Neutrophil (primary cell): Measurements from ENCODE around the gene ACAD8.

Experiments
- H3K27ac ChIP-seq: fragments of 200-600 bp; sonication (generic); 2 replicates; pipeline ENCODE4 v1.5.1; 2016; ENCODE audit warnings: mild to moderate bottlenecking, moderate library complexity
- H3K27me3 ChIP-seq: fragments of 200-600 bp; sonication (generic); 2 replicates; pipeline ENCODE4 v1.6.0; 2016; ENCODE audit warnings: mild to moderate bottlenecking
- H3K36me3 ChIP-seq: fragments of 200-600 bp; sonication (generic); 2 replicates; pipeline ENCODE4 v1.5.1; 2017
- H3K4me1 ChIP-seq, 2 experiments: fragments of 200-600 bp in 1 of 2; sonication (generic) in 1 of 2; 1 replicate in 1 of 2; 2 replicates in 1 of 2; pipeline versions ENCODE4 v1.5.1 to v1.6.1; 2013 to 2016; ENCODE audit warnings: low read depth in 1 of 2, low read length in 1 of 2, mild to moderate bottlenecking in 1 of 2, moderate library complexity in 1 of 2; ENCODE audit not compliant: control insufficient read depth in 1 of 2, insufficient read depth in 1 of 2
- H3K4me3 ChIP-seq, 2 experiments: fragments of 200-600 bp in 1 of 2; sonication (generic) in 1 of 2; 1 replicate in 1 of 2; 2 replicates in 1 of 2; pipeline ENCODE4 v1.5.1; 2013 to 2016; ENCODE audit warnings: low read depth in 1 of 2, low read length in 1 of 2, mild to moderate bottlenecking in 1 of 2, moderate library complexity in 1 of 2
- H3K9me3 ChIP-seq: fragments of 200-600 bp; sonication (generic); 2 replicates; pipeline ENCODE4 v1.5.1; 2016
- TF ChIP-seq, protein P1 (sequence below): fragments of 200-600 bp; sonication (generic); IDR thresholded peaks from 2 replicates; pipeline ENCODE4 v1.5.1; 2016; ENCODE audit warnings: antibody characterized with exemption

Gene ACAD8

GRCh38 chr11:134264966-134265764, 11.8 kb downstream of the ACAD8 start:
- peaks cover 15% of the 10 kb centered on the region for H3K27me3 ChIP-seq
- no peak overlapping the region for H3K4me3 ChIP-seq
- H3K27ac ChIP-seq: peak overlapping the region; percentile 18
- peaks cover 48% of the 10 kb centered on the region for H3K36me3 ChIP-seq
- TF ChIP-seq, protein P1, sequence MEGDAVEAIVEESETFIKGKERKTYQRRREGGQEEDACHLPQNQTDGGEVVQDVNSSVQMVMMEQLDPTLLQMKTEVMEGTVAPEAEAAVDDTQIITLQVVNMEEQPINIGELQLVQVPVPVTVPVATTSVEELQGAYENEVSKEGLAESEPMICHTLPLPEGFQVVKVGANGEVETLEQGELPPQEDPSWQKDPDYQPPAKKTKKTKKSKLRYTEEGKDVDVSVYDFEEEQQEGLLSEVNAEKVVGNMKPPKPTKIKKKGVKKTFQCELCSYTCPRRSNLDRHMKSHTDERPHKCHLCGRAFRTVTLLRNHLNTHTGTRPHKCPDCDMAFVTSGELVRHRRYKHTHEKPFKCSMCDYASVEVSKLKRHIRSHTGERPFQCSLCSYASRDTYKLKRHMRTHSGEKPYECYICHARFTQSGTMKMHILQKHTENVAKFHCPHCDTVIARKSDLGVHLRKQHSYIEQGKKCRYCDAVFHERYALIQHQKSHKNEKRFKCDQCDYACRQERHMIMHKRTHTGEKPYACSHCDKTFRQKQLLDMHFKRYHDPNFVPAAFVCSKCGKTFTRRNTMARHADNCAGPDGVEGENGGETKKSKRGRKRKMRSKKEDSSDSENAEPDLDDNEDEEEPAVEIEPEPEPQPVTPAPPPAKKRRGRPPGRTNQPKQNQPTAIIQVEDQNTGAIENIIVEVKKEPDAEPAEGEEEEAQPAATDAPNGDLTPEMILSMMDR: no peak
- H3K9me3 ChIP-seq: no peaks in the 10 kb centered on the region
- H3K4me1 ChIP-seq: peaks cover 18 to 30% of the 10 kb centered on the region in 2 experiments

- H3K27me3 ChIP-seq: peaks cover 28% of the 10 kb centered on the region
- H3K4me1 ChIP-seq: peaks cover 14 to 25% of the 10 kb centered on the region in 2 experiments
- H3K4me3 ChIP-seq: no peak overlapping the region
- H3K9me3 ChIP-seq: no peaks in the 10 kb centered on the region
- peaks cover 35% of the 10 kb centered on the region for H3K36me3 ChIP-seq
- TF ChIP-seq, protein P1: no peak
- peak overlapping the region; percentile 68 for H3K27ac ChIP-seq
Measured at GRCh38 chr11:134266440-134266839, 13.1 kb downstream of the ACAD8 start.

GRCh38 chr11:134266841-134267251, 13.5 kb downstream of the ACAD8 start:
- Histone ChIP-seq H3K36me3 (peaks cover 31% of the 10 kb centered on the region), H3K27ac (peak overlapping the region; percentile 68), H3K4me3 (no peak overlapping the region), H3K9me3 (no peaks in the 10 kb centered on the region), H3K4me1 (peaks cover 14 to 25% of the 10 kb centered on the region in 2 experiments), H3K27me3 (peaks cover 32% of the 10 kb centered on the region)
- TF ChIP-seq, protein P1: no peak

- peaks cover 25% of the 10 kb centered on the region for H3K36me3 ChIP-seq
Measured at GRCh38 chr11:134267461-134267860, 14.1 kb downstream of the ACAD8 start.

GRCh38 chr11:134267966-134268365, 14.6 kb downstream of the ACAD8 start:
- H3K36me3 ChIP-seq: peaks cover 20% of the 10 kb centered on the region
- H3K9me3 ChIP-seq: no peaks in the 10 kb centered on the region
- peaks cover 44% of the 10 kb centered on the region for H3K27me3 ChIP-seq
- TF ChIP-seq, protein P1: no peak
- H3K4me1 ChIP-seq: peaks cover 14 to 25% of the 10 kb centered on the region in 2 experiments
- peak overlapping the region; percentile 68 for H3K27ac ChIP-seq
- H3K4me3 ChIP-seq: no peak overlapping the region

More at GRCh38 chr11:134267461-134267860, 14.1 kb downstream of the ACAD8 start:
- Histone ChIP-seq H3K9me3 (no peaks in the 10 kb centered on the region), H3K4me3 (no peak overlapping the region), H3K27ac (peak overlapping the region; percentile 68), H3K27me3 (peaks cover 38% of the 10 kb centered on the region), H3K4me1 (peaks cover 14 to 25% of the 10 kb centered on the region in 2 experiments)
- TF ChIP-seq, protein P1: no peak
